Activated CD4-positive, alpha-beta T cell treated with anti-CD3 and anti-CD28 coated beads, Interleukin-2, amount 10 ng/mL, durations not matched to agents 7 days and 5 days (primary cell): Measurements from ENCODE around the gene FASTKD3. TPM values are rescaled to one million over a fixed set of nuclear protein-coding genes. Genes with fewer than 3 reads are reported as not detected.

Experiments
- CTCF ChIA-PET: fragments of 350-600 bp; sonication (Branson Sonifier 250); formaldehyde crosslinking; loops from one replicate; lab custom pipeline; 2021; ENCODE audit warnings: antibody characterized with exemption; lab: Charles Lee
- POLR2A ChIA-PET: fragments of 350-600 bp; sonication (Branson Sonifier 250); formaldehyde crosslinking; loops from one replicate; lab custom pipeline; 2021; ENCODE audit warnings: antibody characterized with exemption; lab: Charles Lee
- DNase-seq: peaks from one replicate; pipeline ENCODE4 v3.0.0-alpha.2; 2020
- H3K27ac Mint-ChIP-seq: one replicate; pipeline ENCODE4 v1.8.0; 2021; ENCODE audit warnings: mild to moderate bottlenecking, moderate library complexity, mixed read lengths
- H3K27me3 Mint-ChIP-seq: one replicate; pipeline ENCODE4 v1.8.0; 2021; ENCODE audit warnings: mixed read lengths
- H3K36me3 Mint-ChIP-seq: one replicate; pipeline ENCODE4 v1.8.0; 2021; ENCODE audit warnings: low read depth, mixed read lengths
- H3K4me1 Mint-ChIP-seq: one replicate; pipeline ENCODE4 v1.8.0; 2021; ENCODE audit warnings: mixed read lengths
- H3K4me3 Mint-ChIP-seq: one replicate; pipeline ENCODE4 v1.8.0; 2021; ENCODE audit warnings: mild to moderate bottlenecking, moderate library complexity, mixed read lengths
- H3K9me3 Mint-ChIP-seq: one replicate; pipeline ENCODE4 v1.8.0; 2021; ENCODE audit warnings: mixed read lengths
- total RNA-seq, 2 experiments: library from RNA; stranded (reverse); gene quantifications; one replicate each; pipeline ENCODE4 v1.2.3, GENCODE V29; 2021

The FASTKD3 gene
- total RNA-seq, 2 experiments from 2014 or later: 11.4 to 14.7 TPM

DNA sequence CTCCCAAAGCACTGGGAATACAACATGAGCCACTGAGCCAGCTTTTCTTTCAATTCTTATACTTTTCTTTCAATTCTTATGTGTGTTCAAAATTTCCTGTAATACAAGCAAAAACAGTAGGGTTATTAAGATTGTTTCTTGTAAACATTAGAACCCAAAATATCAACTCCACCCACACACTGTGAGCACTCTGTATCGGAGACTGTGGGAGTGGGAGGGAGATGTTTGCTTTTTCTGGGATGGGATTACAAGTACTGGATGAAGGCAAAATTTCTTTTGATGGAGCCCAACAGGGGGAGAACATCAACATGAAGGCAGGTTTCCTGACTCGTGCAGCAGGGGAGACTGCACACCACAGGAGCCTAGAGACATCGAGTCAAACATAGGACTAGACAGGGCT is 13.2 kb downstream of the FASTKD3 start:
- CTCF ChIA-PET: interaction anchor here (1.5 kb wide), 1 partner anchor 18 kb away, joined by 6 read pairs; no protein-coding TSS in a partner anchor
- H3K27me3 Mint-ChIP-seq: peaks cover 4% of the 10 kb centered on the region
- H3K9me3 Mint-ChIP-seq: peaks cover 4% of the 10 kb centered on the region
- POLR2A ChIA-PET: no interaction called here
- no peak overlapping the region for H3K27ac Mint-ChIP-seq
- H3K4me3 Mint-ChIP-seq: no peak overlapping the region
- H3K4me1 Mint-ChIP-seq: peaks cover 38% of the 10 kb centered on the region
- DNase-seq: no peak
- peaks cover 11% of the 10 kb centered on the region for H3K36me3 Mint-ChIP-seq

DNA sequence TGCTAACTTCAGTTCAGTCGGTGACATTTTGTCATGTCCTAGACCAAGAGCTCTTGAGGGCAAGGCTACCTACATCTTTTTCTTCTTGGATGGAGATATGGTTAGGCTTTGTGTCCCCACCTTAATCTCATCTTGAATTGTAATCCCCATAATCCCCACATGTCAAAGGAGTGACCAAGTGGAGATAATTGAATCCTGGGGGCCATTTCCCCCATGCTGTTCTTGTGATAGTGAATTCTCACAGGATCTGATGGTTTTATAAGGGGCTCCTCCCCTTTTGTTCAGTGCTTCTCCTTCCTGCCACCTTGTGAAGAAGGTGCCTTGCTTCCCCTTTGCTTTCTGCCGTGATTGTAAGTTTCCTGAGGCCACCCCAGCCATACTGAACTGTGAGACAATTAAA is 15.8 kb downstream of the FASTKD3 start:
- Mint-ChIP-seq H3K4me3 (no peak overlapping the region), H3K36me3 (no peaks in the 10 kb centered on the region), H3K9me3 (peaks cover 4% of the 10 kb centered on the region), H3K27ac (no peak overlapping the region), H3K27me3 (peaks cover 22% of the 10 kb centered on the region), H3K4me1 (peaks cover 31% of the 10 kb centered on the region)
- POLR2A ChIA-PET: no interaction called here
- CTCF ChIA-PET: no interaction called here
- no peak for DNase-seq

DNA sequence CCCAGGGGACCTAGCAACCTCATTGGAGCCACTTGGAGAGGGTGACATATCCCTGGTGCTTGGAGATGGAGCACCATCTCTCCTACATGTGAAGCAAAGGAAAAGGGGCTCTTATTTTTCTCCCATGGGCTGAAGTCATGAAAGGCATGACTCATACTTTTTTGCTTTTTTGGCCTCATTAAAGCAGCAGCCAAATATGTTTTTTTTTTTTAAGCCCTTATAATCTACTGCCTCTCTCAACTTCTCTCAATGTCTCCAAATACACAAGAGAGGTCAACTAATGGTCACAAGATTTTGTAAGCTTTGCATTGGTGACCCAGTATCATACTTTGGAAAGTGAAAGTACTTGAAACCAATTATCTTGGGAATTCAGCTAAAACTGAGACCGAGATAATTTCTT is 16.3 kb downstream of the FASTKD3 start:
- H3K27me3 Mint-ChIP-seq: peaks cover 25% of the 10 kb centered on the region
- no peak overlapping the region for H3K4me3 Mint-ChIP-seq
- DNase-seq: no peak
- H3K36me3 Mint-ChIP-seq: no peaks in the 10 kb centered on the region
- no peak overlapping the region for H3K27ac Mint-ChIP-seq
- peaks cover 4% of the 10 kb centered on the region for H3K9me3 Mint-ChIP-seq
- CTCF ChIA-PET: no interaction called here
- POLR2A ChIA-PET: no interaction called here
- H3K4me1 Mint-ChIP-seq: peaks cover 27% of the 10 kb centered on the region

DNA sequence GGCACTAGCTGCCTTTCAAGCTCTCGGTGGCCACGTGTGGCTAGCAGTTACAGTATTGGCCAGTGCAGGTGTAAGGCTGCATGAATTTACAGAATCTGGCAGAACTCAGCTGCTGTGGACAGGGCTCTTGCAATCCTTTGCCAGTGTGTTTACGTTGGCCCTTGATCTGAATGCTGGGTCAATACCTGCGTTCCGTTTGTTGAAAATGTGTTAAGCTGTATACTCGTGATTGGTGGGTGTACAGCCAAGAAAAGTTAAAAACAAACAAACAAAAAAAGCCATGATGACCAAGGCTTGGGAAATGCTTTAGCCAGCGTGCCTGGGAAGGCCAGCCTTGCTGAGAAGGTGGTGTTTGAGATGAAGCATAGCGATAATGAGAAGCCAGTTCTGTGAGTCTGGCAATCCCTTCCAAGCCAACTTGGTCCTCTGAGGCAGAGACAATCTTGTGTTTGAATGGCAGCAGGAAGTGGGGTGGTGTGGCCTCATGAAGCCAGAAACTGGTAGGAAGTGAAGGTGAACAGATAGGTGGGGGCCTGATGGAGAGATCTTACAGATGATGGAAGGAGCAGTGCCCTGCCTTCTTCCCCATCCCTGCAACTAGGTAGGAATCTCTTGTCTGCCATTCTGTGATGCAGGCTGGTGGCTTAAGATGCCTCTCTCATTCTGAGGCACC is 17.1 kb downstream of the FASTKD3 start:
- Mint-ChIP-seq H3K36me3 (no peaks in the 10 kb centered on the region), H3K4me1 (peaks cover 21% of the 10 kb centered on the region), H3K27ac (no peak overlapping the region), H3K4me3 (peak overlapping the region; percentile 21), H3K27me3 (peaks cover 25% of the 10 kb centered on the region), H3K9me3 (peaks cover 4% of the 10 kb centered on the region)
- CTCF ChIA-PET: interaction anchor here (1.0 kb wide), 1 partner anchor 9 kb away, joined by 3 read pairs; no protein-coding TSS in a partner anchor
- POLR2A ChIA-PET: no interaction called here
- DNase-seq: peak; percentile 21

DNA sequence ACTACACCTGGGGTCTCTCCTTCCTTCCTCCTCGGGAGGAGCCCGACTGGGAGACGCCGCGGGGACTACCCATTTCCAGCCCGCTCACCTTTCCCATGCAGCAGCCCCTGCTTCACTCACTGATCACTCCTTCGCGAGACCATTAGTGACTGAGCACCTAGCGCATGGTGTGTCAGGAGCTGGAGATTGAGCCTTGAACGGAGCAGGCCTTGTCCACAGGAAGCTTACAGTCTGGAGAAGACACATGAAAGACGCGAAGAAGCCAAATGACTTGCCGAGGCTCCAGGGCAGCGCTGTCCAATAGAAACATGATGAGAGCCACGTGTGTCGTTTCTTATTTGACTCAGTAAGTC is 17.6 kb downstream of the FASTKD3 start:
- Mint-ChIP-seq H3K36me3 (no peaks in the 10 kb centered on the region), H3K4me1 (peaks cover 20% of the 10 kb centered on the region), H3K9me3 (peaks cover 4% of the 10 kb centered on the region), H3K27me3 (peaks cover 28% of the 10 kb centered on the region), H3K4me3 (peak overlapping the region; percentile 66), H3K27ac (no peak overlapping the region)
- DNase-seq: no peak
- CTCF ChIA-PET: interaction anchor here (1.0 kb wide), 1 partner anchor 9 kb away, joined by 3 read pairs; no protein-coding TSS in a partner anchor
- POLR2A ChIA-PET: no interaction called here

DNA sequence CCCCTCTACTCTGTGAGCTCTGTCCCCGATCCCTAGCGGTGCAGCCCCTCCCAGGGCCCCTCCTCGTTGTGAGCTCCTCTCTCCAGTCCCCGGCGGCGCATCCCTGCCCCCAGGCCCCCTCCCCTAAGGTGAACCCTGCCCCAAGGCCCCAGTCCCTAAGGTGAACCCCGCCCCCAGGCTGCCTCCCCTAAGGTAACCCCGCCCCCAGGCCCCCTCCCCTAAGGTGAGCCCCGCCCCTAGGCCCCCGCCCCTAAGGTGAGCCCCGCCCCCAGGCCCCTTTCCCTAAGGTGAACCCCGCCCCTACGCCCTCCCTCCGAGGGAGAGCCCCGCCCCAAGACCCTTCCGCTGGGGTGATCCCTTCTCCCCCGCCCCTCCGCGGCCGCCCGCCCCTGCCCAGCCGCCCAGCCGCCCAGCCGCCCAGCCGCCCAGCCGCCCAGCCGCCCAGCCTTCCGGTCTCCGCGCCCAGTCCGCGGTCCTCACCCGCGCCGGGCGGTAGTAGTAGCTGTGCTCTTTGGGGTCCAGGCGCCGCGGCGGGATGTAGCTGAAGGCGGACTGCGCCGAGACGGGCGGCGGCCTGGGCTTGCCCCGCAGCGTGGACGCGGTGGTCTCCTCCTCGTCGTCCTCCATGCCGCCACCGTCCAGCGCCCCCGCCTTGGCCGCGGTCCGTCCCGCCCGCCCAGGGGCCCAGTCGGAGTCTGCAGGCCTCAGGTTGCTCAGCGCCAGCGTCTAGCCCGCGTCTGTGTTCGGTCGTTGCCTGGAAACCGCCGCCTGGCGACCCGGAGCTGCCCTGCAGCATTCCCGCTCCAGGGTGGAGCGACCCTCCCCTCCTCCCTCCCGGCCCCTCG is 18.2 kb downstream of the FASTKD3 start, which contains the start of gene CFAP90:
CFAP90 (minus strand) TSS at position 739 of the 845 bp plus-strand sequence; CDS start at position 627, 112 bp downstream.
- H3K27ac Mint-ChIP-seq: no peak within 1 kb of the TSS
- ChIA-PET POLR2A (no interaction called here), CTCF (interaction anchor here (1.0 kb wide), 1 partner anchor 10 kb away, joined by 3 read pairs; no protein-coding TSS in a partner anchor)
- peak; percentile 33 for DNase-seq
- H3K4me3 Mint-ChIP-seq: peak within 1 kb of the TSS; percentile 66
- H3K36me3 Mint-ChIP-seq: no peaks in the 10 kb centered on the region
- peaks cover 31% of the 10 kb centered on the region for H3K27me3 Mint-ChIP-seq
- H3K9me3 Mint-ChIP-seq: peaks cover 4% of the 10 kb centered on the region
- H3K4me1 Mint-ChIP-seq: peaks cover 20% of the 10 kb centered on the region

DNA sequence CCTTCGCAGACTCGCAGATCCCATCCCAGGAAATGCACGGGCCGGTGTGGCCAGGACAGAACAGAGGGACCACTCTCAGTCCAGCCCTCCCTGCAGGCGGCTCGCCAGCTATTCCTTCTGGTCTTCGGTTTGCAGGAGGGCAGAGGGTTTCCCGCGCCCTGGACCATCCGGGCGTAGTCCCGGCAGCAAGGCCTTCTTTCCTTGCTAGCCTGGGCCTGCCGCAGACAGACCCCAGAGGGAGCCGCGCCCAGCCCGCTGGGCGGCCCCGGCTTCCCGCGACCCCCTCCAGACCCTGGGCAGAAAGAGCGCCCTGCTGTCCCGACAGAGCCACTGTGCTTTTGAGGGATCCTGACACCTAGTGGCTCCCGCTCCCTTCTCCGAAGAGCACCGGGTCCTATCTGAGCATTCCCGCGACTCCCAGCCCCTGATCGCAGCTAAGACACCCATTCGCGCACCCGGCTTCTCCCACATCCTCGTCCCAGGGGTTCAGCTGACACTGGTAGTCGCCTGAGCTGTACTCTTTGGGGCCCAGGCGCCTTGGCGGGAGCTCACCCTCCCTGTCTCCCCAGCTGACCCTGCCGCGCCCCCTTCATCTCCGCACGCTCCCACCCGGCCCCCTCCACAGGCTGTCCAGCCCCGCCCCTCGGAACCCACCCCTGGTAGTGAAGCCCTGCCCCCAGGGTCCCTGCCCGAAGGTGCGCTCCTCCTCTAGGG is 19.0 kb downstream of the FASTKD3 start:
- DNase-seq: no peak
- H3K36me3 Mint-ChIP-seq: no peaks in the 10 kb centered on the region
- no peak overlapping the region for H3K27ac Mint-ChIP-seq
- peaks cover 4% of the 10 kb centered on the region for H3K9me3 Mint-ChIP-seq
- ChIA-PET POLR2A (no interaction called here), CTCF (interaction anchor here (0.9 kb wide), 1 partner anchor 34 kb away, joined by 3 read pairs; no protein-coding TSS in a partner anchor)
- peaks cover 34% of the 10 kb centered on the region for H3K27me3 Mint-ChIP-seq
- peak overlapping the region; percentile 58 for H3K4me3 Mint-ChIP-seq
- H3K4me1 Mint-ChIP-seq: peaks cover 20% of the 10 kb centered on the region

DNA sequence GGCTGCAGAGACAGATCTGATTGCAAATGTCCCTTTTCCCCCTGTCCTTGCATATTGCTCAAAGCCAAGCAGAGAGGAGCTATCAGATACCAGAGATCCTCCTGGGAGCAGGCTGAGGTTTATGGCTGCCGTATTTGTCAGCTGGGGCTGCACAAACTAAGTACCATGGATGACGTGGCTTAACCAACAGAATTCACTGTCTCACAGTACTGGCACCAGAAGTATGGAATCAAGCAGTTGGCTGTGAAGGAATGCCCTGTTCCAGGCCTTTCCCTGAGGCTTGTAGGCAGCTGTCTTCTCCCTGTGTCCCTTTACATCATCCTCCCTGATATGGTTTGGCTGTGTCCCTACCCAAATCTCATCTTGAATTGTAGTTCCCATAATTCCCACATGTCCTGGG is 20.5 kb downstream of the FASTKD3 start:
- Mint-ChIP-seq H3K27ac (no peak overlapping the region), H3K4me3 (no peak overlapping the region), H3K4me1 (peaks cover 20% of the 10 kb centered on the region), H3K9me3 (peaks cover 4% of the 10 kb centered on the region), H3K27me3 (peaks cover 41% of the 10 kb centered on the region), H3K36me3 (no peaks in the 10 kb centered on the region)
- ChIA-PET CTCF (interaction anchor here (0.6 to 1.5 kb wide), 2 partner anchors 25 to 1082 kb away, joined by 3 read pairs; no protein-coding TSS in a partner anchor), POLR2A (no interaction called here)
- DNase-seq: no peak

DNA sequence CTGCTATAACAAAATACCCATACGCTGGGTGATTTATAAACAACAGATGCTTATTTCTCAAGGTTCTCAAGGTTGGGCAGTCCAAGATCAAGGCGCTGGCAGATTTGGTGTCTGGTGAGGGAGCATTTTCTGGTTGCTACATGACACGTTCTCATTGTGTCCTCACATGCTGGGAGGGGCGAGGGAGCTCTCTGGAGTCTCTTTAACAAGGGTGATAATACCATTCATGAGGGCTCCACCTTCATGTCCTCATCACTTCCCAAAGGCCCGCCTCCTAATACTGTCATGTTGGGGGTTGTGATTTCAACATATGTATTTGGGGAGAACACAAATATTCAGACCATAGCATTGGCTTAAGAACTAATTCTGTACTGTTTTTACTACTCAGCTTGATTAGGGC is 22.5 kb downstream of the FASTKD3 start:
- Mint-ChIP-seq H3K27me3 (peaks cover 45% of the 10 kb centered on the region), H3K36me3 (no peaks in the 10 kb centered on the region), H3K9me3 (peaks cover 2% of the 10 kb centered on the region), H3K4me1 (peaks cover 6% of the 10 kb centered on the region), H3K4me3 (no peak overlapping the region), H3K27ac (no peak overlapping the region)
- ChIA-PET POLR2A (no interaction called here), CTCF (interaction anchor here (1.4 kb wide), 1 partner anchor 41 kb away, joined by 4 read pairs; no protein-coding TSS in a partner anchor)
- DNase-seq: no peak

DNA sequence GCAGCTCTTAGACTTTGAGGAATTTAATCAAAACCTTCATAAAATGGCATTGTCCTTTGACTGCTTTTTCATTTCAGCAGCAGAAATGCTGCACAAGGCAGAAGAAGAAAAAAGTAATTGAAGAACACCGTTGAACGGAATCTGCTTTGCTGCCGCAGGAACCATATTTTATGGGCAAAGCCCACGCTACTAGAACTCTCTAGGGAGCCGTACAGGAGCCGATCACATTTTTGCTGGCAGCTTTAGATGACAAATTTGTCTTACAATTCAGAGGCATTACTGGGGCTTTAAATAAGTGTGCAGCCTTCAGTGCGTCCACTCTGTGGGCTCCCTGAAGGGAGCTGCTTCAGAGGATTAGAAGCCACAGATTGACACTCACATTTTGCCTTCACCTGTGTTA is 23.3 kb downstream of the FASTKD3 start:
- peaks cover 43% of the 10 kb centered on the region for H3K27me3 Mint-ChIP-seq
- CTCF ChIA-PET: interaction anchor here (1.4 kb wide), 1 partner anchor 41 kb away, joined by 4 read pairs; no protein-coding TSS in a partner anchor
- H3K27ac Mint-ChIP-seq: no peak overlapping the region
- H3K4me1 Mint-ChIP-seq: peaks cover 3% of the 10 kb centered on the region
- no peaks in the 10 kb centered on the region for H3K36me3 Mint-ChIP-seq
- no peaks in the 10 kb centered on the region for H3K9me3 Mint-ChIP-seq
- POLR2A ChIA-PET: no interaction called here
- DNase-seq: no peak
- H3K4me3 Mint-ChIP-seq: no peak overlapping the region

DNA sequence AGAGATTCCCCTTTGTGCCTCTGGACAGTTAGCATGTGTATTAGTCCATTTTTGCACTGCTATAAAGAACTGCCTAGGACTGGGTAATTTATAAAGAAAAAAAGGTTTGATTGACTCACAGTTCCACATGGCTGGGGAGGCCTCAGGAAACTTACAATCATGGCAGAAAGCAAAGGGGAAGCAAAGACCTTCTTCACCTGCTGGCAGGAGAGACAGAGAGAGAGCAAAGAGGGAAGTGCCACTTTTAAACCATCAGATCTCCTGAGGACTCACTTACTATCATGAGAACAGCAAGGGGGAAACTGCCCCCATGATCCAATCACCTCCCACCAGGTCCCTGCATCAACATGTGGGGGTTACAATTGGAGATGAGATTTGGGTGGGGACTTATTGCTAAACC is 23.9 kb downstream of the FASTKD3 start:
- CTCF ChIA-PET: no interaction called here
- no peak overlapping the region for H3K27ac Mint-ChIP-seq
- H3K9me3 Mint-ChIP-seq: no peaks in the 10 kb centered on the region
- no peak for DNase-seq
- no peak overlapping the region for H3K4me3 Mint-ChIP-seq
- H3K27me3 Mint-ChIP-seq: peaks cover 42% of the 10 kb centered on the region
- H3K36me3 Mint-ChIP-seq: no peaks in the 10 kb centered on the region
- peaks cover under 1% of the 10 kb centered on the region for H3K4me1 Mint-ChIP-seq
- POLR2A ChIA-PET: no interaction called here

DNA sequence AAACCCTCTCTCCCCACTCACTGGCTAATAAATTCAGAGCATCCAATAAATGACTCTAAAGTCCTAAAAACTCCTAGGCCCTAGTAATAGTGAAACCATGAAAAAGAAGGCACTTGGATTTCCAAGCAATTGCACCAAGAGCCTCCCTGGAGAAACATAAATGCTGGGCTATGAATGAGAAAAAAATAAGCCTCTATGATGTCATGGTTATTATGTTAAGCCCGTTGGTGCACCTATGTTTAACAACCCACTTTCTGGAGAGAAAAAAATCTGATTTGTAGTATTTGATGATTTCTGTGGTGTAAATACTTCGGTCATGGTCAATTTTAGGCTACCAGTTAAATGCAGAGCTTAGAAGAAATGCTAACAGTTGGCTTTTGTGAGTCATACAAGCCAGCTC is 26.3 kb downstream of the FASTKD3 start:
- Mint-ChIP-seq H3K4me1 (no peaks in the 10 kb centered on the region), H3K27me3 (peaks cover 22% of the 10 kb centered on the region), H3K36me3 (no peaks in the 10 kb centered on the region), H3K9me3 (no peaks in the 10 kb centered on the region), H3K4me3 (no peak overlapping the region), H3K27ac (no peak overlapping the region)
- DNase-seq: no peak
- ChIA-PET CTCF (no interaction called here), POLR2A (no interaction called here)
